HG03442 (cell line): ENCODE data around the gene TXLNA.

Experiments
- ATAC-seq: cut with Tn5 transposase; IDR thresholded peaks from one replicate; pipeline ENCODE4 v1.9.1; 2021; ENCODE audit warnings: mild to moderate bottlenecking, moderate library complexity; ENCODE audit not compliant: unreplicated experiment

The TXLNA gene

GRCh38 chr1:32182060-32182459, 2.6 kb downstream of the TXLNA start:
- ATAC-seq, result no peak

GRCh38 chr1:32184650-32185049, 5.2 kb downstream of the TXLNA start:
- no peak for ATAC-seq

- ATAC-seq, result no peak
Observed at GRCh38 chr1:32186077-32186476, 6.6 kb downstream of the TXLNA start.

GRCh38 chr1:32186491-32186890, 7.0 kb downstream of the TXLNA start:
- ATAC-seq, result no peak

- ATAC-seq, result no peak
Observed at GRCh38 chr1:32187850-32188249, 8.4 kb downstream of the TXLNA start.

- no peak for ATAC-seq
Observed at GRCh38 chr1:32192220-32192948, 12.9 kb downstream of the TXLNA start.

GRCh38 chr1:32194984-32195383, 15.5 kb downstream of the TXLNA start:
- no peak for ATAC-seq

GRCh38 chr1:32195531-32195930, 16.1 kb downstream of the TXLNA start:
- ATAC-seq, result no peak

- no peak for ATAC-seq
Observed at GRCh38 chr1:32195972-32196823, 16.7 kb downstream of the TXLNA start.

GRCh38 chr1:32197074-32197473, 17.6 kb downstream of the TXLNA start:
- ATAC-seq, result no peak

- ATAC-seq, result no peak
Observed at GRCh38 chr1:32197837-32198236, 18.4 kb downstream of the TXLNA start.

- ATAC-seq, result no peak
Observed at GRCh38 chr1:32198237-32199042, 19.0 kb downstream of the TXLNA start.

- no peak for ATAC-seq
Observed at GRCh38 chr1:32199043-32199716, 19.7 kb downstream of the TXLNA start.

- no peak for ATAC-seq
Observed at GRCh38 chr1:32199717-32200072, 20.2 kb downstream of the TXLNA start.

- ATAC-seq, result no peak
Observed at GRCh38 chr1:32200226-32201010, 20.9 kb downstream of the TXLNA start, which contains the start of gene CCDC28B. Gene CCDC28B, plus strand, starts transcription at chr1:32200595. Its CDS starts 1,341 bp downstream, at chr1:32201936.

- no peak for ATAC-seq
Observed at GRCh38 chr1:32201011-32201855, 21.8 kb downstream of the TXLNA start.

GRCh38 chr1:32204943-32205361, 25.5 kb downstream of the TXLNA start:
- no peak for ATAC-seq

GRCh38 chr1:32205401-32206370, 26.2 kb downstream of the TXLNA start, which contains the start of gene IQCC:
Gene IQCC, plus strand, starts transcription at chr1:32205671. Its CDS starts 11 bp downstream, at chr1:32205682.
- no peak for ATAC-seq
